ENCODE data around the gene ADGRF4.

- TF ChIP-seq CTCF (conservative IDR thresholded peaks at IDR 0.05) (no peak), EZH2 (IDR thresholded peaks at IDR 0.05; ENCODE audit: low read depth) (no peak)
Observed at GRCh38 chr6:47741807-47742206, 43.4 kb downstream of the ADGRF4 start.

Measured in PC-9 (cell line).